ENCODE data around the gene CMSS1.

CMSS1 gene

DNA sequence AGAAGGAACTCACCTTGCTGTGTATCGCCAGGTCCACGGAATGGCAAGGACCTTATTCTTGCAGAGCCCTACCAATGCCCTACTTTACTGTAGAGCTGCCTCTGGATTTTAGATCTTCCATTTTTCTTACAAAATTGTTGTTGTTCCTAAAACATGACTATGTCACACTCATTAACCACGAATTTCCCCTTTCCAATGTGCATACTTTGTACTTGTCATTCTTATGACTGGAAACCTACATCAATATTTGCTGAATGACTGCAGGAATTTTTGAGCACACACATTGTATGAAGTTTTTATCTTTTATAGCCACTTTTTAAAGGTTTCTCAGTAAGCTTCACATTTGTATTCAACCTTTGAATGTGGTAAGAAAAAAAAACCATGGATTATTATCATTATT lies 35.9 kb upstream of the CMSS1 start:
- H3K27ac ChIP-seq (ENCODE audit: low read depth, low read length) = peak overlapping the region; percentile 31; the same call in 1 of the 2 replicates
- H2AFZ ChIP-seq (ENCODE audit: low read length, unreplicated experiment) = no peak overlapping the region
- no peaks in the 10 kb centered on the region for H3K79me2 ChIP-seq (ENCODE audit: control insufficient read depth, insufficient read depth, low read length, unreplicated experiment)
- H3K36me3 ChIP-seq (ENCODE audit: insufficient read depth, low read length) = peaks cover 18% of the 10 kb centered on the region
- no peaks in the 10 kb centered on the region for H3K27me3 ChIP-seq (ENCODE audit: insufficient read depth, low read length)
- peaks cover 33% of the 10 kb centered on the region for H3K4me1 ChIP-seq (ENCODE audit: control insufficient read depth, insufficient read depth, low read length, unreplicated experiment)
- H3K4me3 ChIP-seq (ENCODE audit: low read depth, low read length) = no peak overlapping the region

DNA sequence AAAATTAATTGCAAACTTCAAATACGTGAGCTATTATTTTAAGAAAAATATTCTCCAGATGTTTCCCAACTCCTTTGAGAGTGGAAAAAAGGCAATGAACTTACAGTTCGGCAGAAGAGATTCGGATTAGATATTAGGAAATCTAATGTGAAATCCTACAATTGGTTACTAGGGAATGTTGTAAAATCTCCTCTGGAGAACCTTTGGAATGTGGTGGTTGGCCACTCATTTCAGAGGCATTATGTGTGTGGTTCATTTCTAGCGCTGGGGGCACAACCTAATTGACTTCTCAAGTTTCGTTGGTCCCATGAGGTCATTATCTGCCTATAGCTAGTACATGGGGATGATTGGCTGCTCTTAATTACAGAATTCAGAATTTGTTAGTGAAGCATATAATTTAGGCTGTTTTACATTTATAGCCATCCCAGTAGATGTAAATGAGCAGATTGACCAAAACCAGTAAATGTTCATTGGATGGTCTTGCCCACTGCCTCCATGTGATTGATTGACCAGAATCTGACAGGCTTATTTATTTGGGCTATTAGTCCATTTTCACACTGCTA lies 34.6 kb upstream of the CMSS1 start:
- peaks cover 27% of the 10 kb centered on the region for H3K4me1 ChIP-seq (ENCODE audit: control insufficient read depth, insufficient read depth, low read length, unreplicated experiment)
- peak overlapping the region; percentile 26 for H3K27ac ChIP-seq (ENCODE audit: low read depth, low read length)
- H3K79me2 ChIP-seq (ENCODE audit: control insufficient read depth, insufficient read depth, low read length, unreplicated experiment) = no peaks in the 10 kb centered on the region
- no peak overlapping the region for H2AFZ ChIP-seq (ENCODE audit: low read length, unreplicated experiment)
- no peaks in the 10 kb centered on the region for H3K27me3 ChIP-seq (ENCODE audit: insufficient read depth, low read length)
- H3K36me3 ChIP-seq (ENCODE audit: insufficient read depth, low read length) = peaks cover 11% of the 10 kb centered on the region
- no peak overlapping the region for H3K4me3 ChIP-seq (ENCODE audit: low read depth, low read length)

DNA sequence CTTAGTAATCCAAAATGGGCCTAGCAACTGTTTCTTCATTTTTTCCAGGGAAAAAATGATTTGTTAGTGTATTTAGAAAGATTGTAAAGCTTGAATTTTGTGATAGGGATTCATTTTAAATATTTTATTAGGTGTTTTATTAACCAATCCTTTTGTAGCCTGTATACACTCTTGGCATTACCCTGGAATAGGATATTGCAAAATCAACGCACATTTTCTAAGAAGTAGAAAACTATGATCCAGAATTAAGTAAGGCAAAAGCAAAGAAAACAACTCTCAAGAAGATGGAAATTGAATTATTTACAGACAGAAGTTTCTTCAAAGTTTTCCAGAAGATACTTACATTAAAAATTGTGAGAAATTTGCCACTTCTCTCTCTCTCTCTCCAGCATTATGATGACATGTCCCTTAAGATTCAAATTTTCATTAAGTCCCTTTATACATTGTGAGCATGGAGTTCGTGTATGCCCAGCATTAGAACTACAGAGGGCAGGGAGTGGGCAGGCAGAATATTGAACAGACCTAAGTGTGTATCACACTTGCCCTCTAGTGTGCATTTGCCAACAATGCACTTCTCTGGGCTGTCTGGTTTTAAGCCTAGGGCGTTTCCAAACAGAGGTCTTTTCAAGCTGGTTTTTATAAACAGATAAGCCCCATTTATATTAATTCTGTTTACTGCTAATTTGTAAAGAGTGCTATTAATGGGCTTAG lies 28.5 kb upstream of the CMSS1 start:
- Histone ChIP-seq H3K4me3 (ENCODE audit: low read depth, low read length) (0 out of 2 replicates have a peak overlapping the region, but pooled peaks have one; percentile 10), H3K27ac (ENCODE audit: low read depth, low read length) (peak overlapping the region; percentile 22), H3K79me2 (ENCODE audit: control insufficient read depth, insufficient read depth, low read length, unreplicated experiment) (no peaks in the 10 kb centered on the region), H3K36me3 (ENCODE audit: insufficient read depth, low read length) (peaks cover 21% of the 10 kb centered on the region), H2AFZ (ENCODE audit: low read length, unreplicated experiment) (peak overlapping the region; percentile 40), H3K4me1 (ENCODE audit: control insufficient read depth, insufficient read depth, low read length, unreplicated experiment) (peaks cover 15% of the 10 kb centered on the region), H3K27me3 (ENCODE audit: insufficient read depth, low read length) (no peaks in the 10 kb centered on the region)

- Histone ChIP-seq H3K27me3 (ENCODE audit: insufficient read depth, low read length) (no peaks in the 10 kb centered on the region), H3K4me3 (ENCODE audit: low read depth, low read length) (no peak overlapping the region), H2AFZ (ENCODE audit: low read length, unreplicated experiment) (no peak overlapping the region), H3K27ac (ENCODE audit: low read depth, low read length) (no peak overlapping the region), H3K79me2 (ENCODE audit: control insufficient read depth, insufficient read depth, low read length, unreplicated experiment) (no peaks in the 10 kb centered on the region), H3K4me1 (ENCODE audit: control insufficient read depth, insufficient read depth, low read length, unreplicated experiment) (no peaks in the 10 kb centered on the region), H3K36me3 (ENCODE audit: insufficient read depth, low read length) (peaks cover 20% of the 10 kb centered on the region)
Measured at GRCh38 chr3:99794485-99794884, 23.2 kb upstream of the CMSS1 start.

DNA sequence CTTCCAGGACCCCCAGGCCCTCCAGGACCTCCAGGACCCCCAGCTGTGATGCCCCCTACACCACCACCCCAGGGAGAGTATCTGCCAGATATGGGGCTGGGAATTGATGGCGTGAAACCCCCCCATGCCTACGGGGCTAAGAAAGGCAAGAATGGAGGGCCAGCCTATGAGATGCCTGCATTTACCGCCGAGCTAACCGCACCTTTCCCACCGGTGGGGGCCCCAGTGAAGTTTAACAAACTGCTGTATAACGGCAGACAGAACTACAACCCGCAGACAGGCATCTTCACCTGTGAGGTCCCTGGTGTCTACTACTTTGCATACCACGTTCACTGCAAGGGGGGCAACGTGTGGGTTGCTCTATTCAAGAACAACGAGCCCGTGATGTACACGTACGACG lies 22.1 kb upstream of the CMSS1 start:
- H3K4me1 ChIP-seq (ENCODE audit: control insufficient read depth, insufficient read depth, low read length, unreplicated experiment) = no peaks in the 10 kb centered on the region
- H3K27me3 ChIP-seq (ENCODE audit: insufficient read depth, low read length) = no peaks in the 10 kb centered on the region
- H3K36me3 ChIP-seq (ENCODE audit: insufficient read depth, low read length) = peaks cover 20% of the 10 kb centered on the region
- no peaks in the 10 kb centered on the region for H3K79me2 ChIP-seq (ENCODE audit: control insufficient read depth, insufficient read depth, low read length, unreplicated experiment)
- no peak overlapping the region for H2AFZ ChIP-seq (ENCODE audit: low read length, unreplicated experiment)
- no peak overlapping the region for H3K4me3 ChIP-seq (ENCODE audit: low read depth, low read length)
- no peak overlapping the region for H3K27ac ChIP-seq (ENCODE audit: low read depth, low read length)

DNA sequence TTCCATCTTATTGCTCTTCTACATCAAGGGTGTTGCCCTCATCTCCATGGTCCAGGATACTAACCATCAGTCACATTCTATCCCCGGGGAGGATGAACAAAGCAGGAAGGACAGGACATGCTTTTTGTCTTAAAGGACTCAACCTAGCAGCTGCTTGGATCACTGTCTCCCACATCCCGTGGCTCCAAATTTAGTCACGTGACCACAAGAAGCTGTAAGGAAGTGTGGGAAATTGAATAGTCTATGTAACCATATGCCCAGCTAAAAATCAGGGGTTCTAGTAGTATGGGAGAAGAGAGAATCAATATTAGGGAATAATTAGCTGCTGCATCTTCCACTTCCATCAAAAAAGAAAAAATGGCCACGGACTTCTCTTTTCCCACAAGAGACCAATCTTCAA lies 18.2 kb upstream of the CMSS1 start:
- H3K27me3 ChIP-seq (ENCODE audit: insufficient read depth, low read length) = no peaks in the 10 kb centered on the region
- no peaks in the 10 kb centered on the region for H3K4me1 ChIP-seq (ENCODE audit: control insufficient read depth, insufficient read depth, low read length, unreplicated experiment)
- no peak overlapping the region for H2AFZ ChIP-seq (ENCODE audit: low read length, unreplicated experiment)
- no peak overlapping the region for H3K4me3 ChIP-seq (ENCODE audit: low read depth, low read length)
- H3K79me2 ChIP-seq (ENCODE audit: control insufficient read depth, insufficient read depth, low read length, unreplicated experiment) = no peaks in the 10 kb centered on the region
- H3K27ac ChIP-seq (ENCODE audit: low read depth, low read length) = no peak overlapping the region
- peaks cover 14% of the 10 kb centered on the region for H3K36me3 ChIP-seq (ENCODE audit: insufficient read depth, low read length)

DNA sequence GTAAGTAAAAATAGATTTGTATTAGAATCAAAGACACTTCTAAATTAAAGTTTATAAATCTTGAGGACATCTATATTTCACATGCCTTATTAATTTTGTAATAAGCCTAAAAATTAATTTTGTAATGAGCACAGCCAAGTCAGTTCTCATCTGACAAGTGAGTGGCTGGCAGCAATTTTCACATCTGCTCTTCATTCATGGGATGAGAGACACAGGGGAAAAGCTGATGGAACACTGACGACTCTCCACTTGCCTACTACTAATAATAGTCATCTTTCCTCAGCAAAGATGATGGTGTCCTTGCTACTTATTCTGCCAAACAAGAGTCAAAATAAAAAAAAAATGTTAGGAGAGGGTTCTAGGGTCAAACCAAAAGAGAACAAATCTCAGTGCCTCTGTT lies 14.4 kb upstream of the CMSS1 start:
- Histone ChIP-seq H3K4me3 (ENCODE audit: low read depth, low read length) (no peak overlapping the region), H3K4me1 (ENCODE audit: control insufficient read depth, insufficient read depth, low read length, unreplicated experiment) (peaks cover 4% of the 10 kb centered on the region), H2AFZ (ENCODE audit: low read length, unreplicated experiment) (no peak overlapping the region), H3K27ac (ENCODE audit: low read depth, low read length) (no peak overlapping the region), H3K27me3 (ENCODE audit: insufficient read depth, low read length) (no peaks in the 10 kb centered on the region), H3K36me3 (ENCODE audit: insufficient read depth, low read length) (peaks cover 10% of the 10 kb centered on the region), H3K79me2 (ENCODE audit: control insufficient read depth, insufficient read depth, low read length, unreplicated experiment) (no peaks in the 10 kb centered on the region)

DNA sequence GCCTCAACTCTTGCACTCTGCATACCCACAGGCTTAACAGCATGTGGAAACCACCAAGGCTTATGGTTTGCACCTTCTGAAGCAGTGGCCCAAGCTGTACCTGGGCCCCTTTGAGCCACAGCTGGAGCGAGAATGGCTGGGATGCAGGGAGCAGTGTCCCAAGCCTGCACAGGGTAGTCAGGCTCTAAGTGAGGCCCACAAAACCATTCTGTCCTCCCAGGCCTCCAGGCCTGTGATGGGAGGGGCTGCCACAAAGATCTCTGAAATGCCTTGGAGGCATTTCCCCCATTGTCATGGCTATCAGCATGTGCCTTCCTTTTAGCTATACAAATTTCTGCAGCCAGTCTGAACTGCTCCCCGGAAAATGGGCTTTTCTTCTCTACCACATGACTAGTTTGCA lies 12.5 kb upstream of the CMSS1 start:
- H3K27me3 ChIP-seq (ENCODE audit: insufficient read depth, low read length) = no peaks in the 10 kb centered on the region
- H3K4me3 ChIP-seq (ENCODE audit: low read depth, low read length) = no peak overlapping the region
- peaks cover 4% of the 10 kb centered on the region for H3K4me1 ChIP-seq (ENCODE audit: control insufficient read depth, insufficient read depth, low read length, unreplicated experiment)
- no peak overlapping the region for H3K27ac ChIP-seq (ENCODE audit: low read depth, low read length)
- H3K79me2 ChIP-seq (ENCODE audit: control insufficient read depth, insufficient read depth, low read length, unreplicated experiment) = no peaks in the 10 kb centered on the region
- H3K36me3 ChIP-seq (ENCODE audit: insufficient read depth, low read length) = peaks cover 10% of the 10 kb centered on the region
- no peak overlapping the region for H2AFZ ChIP-seq (ENCODE audit: low read length, unreplicated experiment)

- Histone ChIP-seq H3K27ac (ENCODE audit: low read depth, low read length) (no peak overlapping the region), H3K27me3 (ENCODE audit: insufficient read depth, low read length) (no peaks in the 10 kb centered on the region), H3K4me3 (ENCODE audit: low read depth, low read length) (no peak overlapping the region), H3K36me3 (ENCODE audit: insufficient read depth, low read length) (peaks cover 9% of the 10 kb centered on the region), H3K4me1 (ENCODE audit: control insufficient read depth, insufficient read depth, low read length, unreplicated experiment) (peaks cover 4% of the 10 kb centered on the region), H2AFZ (ENCODE audit: low read length, unreplicated experiment) (peak overlapping the region; percentile 1), H3K79me2 (ENCODE audit: control insufficient read depth, insufficient read depth, low read length, unreplicated experiment) (no peaks in the 10 kb centered on the region)
Measured at GRCh38 chr3:99808163-99808794, 9.4 kb upstream of the CMSS1 start.

DNA sequence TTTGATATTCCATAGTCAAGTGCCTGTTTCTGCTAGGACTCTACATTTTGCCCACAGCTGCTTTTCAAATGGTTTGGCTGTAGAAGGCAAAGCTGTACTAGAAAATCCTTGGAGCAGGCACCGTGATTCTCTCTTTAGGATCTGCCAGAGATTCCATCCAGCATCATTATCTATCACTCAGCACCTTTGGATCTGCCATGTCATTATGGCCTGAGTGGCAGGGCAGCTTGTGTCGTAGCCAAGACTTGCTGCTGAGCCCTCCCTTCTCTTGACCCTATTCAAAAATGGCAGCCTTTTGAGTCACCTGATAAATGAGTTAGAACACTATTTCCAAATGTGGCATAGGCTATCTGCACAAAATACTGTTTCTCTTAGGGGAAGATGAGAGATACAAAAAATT lies 8.1 kb upstream of the CMSS1 start:
- H3K27ac ChIP-seq (ENCODE audit: low read depth, low read length) = no peak overlapping the region

DNA sequence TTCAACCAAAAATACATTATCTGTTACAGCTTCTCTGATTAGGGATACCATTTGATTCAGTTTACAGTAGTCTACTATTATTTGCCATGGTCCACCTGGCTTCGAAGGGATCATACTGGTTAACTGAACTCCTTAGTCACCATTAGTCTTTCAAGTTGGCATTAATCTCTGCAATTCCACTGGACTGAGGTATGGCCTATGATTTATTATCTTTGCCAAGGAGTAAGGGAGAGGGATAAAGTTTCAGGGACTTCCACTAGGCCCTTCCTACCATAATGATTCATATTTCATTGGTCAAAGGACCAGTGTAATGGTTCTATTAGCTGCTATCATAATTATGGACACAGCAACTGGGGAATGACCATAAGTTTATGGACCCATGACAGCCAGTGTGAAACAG lies 7.3 kb upstream of the CMSS1 start:
- H2AFZ ChIP-seq (ENCODE audit: low read length, unreplicated experiment) = no peak overlapping the region
- peaks cover 4% of the 10 kb centered on the region for H3K4me1 ChIP-seq (ENCODE audit: control insufficient read depth, insufficient read depth, low read length, unreplicated experiment)
- H3K27me3 ChIP-seq (ENCODE audit: insufficient read depth, low read length) = no peaks in the 10 kb centered on the region
- H3K4me3 ChIP-seq (ENCODE audit: low read depth, low read length) = no peak overlapping the region
- H3K79me2 ChIP-seq (ENCODE audit: control insufficient read depth, insufficient read depth, low read length, unreplicated experiment) = no peaks in the 10 kb centered on the region
- 0 out of 2 replicates have a peak, but pooled peaks cover 3% of the 10 kb centered on the region for H3K36me3 ChIP-seq (ENCODE audit: insufficient read depth, low read length)
- no peak overlapping the region for H3K27ac ChIP-seq (ENCODE audit: low read depth, low read length)

More for the DNA sequence above, 8.1 kb upstream of the CMSS1 start:
- no peaks in the 10 kb centered on the region for H3K27me3 ChIP-seq (ENCODE audit: insufficient read depth, low read length)
- H3K4me3 ChIP-seq (ENCODE audit: low read depth, low read length) = no peak overlapping the region
- H2AFZ ChIP-seq (ENCODE audit: low read length, unreplicated experiment) = no peak overlapping the region
- H3K79me2 ChIP-seq (ENCODE audit: control insufficient read depth, insufficient read depth, low read length, unreplicated experiment) = no peaks in the 10 kb centered on the region
- peaks cover 4% of the 10 kb centered on the region for H3K4me1 ChIP-seq (ENCODE audit: control insufficient read depth, insufficient read depth, low read length, unreplicated experiment)
- H3K36me3 ChIP-seq (ENCODE audit: insufficient read depth, low read length) = peaks cover 5% of the 10 kb centered on the region; the same call in 1 of the 2 replicates

All from ACC112 (cell line).